ENCODE data around the gene EPHA6. TPM values are rescaled to one million over a fixed set of nuclear protein-coding genes. Genes with fewer than 3 reads are reported as not detected.

EPHA6 gene
- total RNA-seq, 1 experiment from 2014 or later = 3.2 TPM

GRCh38 chr3:97763586-97764406 is 949.4 kb downstream of the EPHA6 start:
- in situ Hi-C loops (cut with HindIII; ENCODE audit: low pct_unique_long_range_greater_than_20kb, low sequenced_read_pairs) = no loop called here
- DNase-seq (ENCODE audit: low read depth) = no peak

DNA sequence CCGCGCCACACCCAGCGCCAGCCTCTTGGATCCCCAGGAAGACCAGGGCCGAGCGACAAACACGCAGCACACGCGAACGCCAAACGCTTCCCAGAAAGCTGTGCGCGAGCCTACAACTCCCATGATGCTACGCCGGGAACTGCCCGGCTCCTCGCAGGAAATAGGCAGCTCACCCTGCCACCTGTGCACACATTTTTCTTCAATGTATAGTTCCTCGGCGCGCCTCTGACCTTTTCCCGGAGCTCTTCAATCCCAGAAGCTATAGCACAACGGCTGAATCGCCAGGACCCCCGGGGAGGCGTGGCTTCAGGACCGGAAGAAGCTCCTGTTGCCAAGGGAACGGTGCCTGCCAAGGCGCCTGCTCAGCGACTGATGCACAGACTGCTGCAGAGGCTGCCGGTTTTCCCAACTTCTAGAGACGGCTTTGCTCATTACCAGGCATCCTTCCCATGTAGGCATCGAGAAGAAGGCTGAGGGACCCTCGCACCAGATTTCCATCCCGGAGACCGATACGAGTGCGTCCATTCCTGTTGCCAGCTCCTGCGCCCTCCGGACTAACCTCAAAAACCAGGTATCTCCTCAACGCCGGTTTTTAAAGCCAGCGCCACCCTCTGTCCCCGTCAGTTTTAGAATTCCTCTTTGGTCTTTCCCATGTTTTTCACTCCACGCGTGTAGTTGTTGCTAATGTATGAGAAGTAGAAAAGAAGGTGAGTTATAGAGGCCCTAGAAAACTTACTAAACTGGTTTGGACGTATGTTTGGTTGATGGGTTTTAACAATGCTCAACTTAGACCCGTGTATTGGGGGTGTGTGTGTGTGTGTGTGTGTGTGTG is 950.2 kb downstream of the EPHA6 start, which contains the start of gene ARL6:
Gene ARL6 (plus strand): TSS at position 352 of the 832 bp plus-strand sequence. CDS start 3,350 bp downstream, outside the sequence.
- in situ Hi-C loops (cut with HindIII; ENCODE audit: low pct_unique_long_range_greater_than_20kb, low sequenced_read_pairs) = no loop called here

DNA sequence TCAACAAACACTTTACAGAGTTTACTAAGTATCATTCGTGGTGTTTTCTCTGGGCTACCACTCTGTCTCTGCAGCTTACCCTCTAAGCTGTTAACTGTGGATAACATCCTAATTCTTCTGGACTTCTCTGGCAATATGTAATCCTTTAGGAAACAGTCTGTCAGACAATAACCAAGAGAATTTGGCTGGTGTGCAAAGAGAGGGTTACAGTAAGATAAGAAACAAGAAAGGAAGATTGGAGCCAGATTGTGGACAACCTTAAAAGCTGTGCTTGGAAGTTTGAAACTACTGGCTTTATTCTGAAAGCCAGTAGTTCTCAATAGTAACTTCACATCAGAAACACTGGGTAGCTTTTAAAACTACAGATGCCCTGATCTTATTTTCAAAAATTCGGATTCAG is 950.9 kb downstream of the EPHA6 start:
- no peak for DNase-seq (ENCODE audit: low read depth)
- in situ Hi-C loops (cut with HindIII; ENCODE audit: low pct_unique_long_range_greater_than_20kb, low sequenced_read_pairs) = no loop called here

More for the DNA sequence above, 950.2 kb downstream of the EPHA6 start, which contains the start of gene ARL6:
- DNase-seq (ENCODE audit: low read depth) = peak; percentile 90

- in situ Hi-C loops (cut with HindIII; ENCODE audit: low pct_unique_long_range_greater_than_20kb, low sequenced_read_pairs) = no loop called here
- DNase-seq (ENCODE audit: low read depth) = no peak
Measured at GRCh38 chr3:97772926-97773325, 958.5 kb downstream of the EPHA6 start.

GRCh38 chr3:97778152-97778551 is 963.8 kb downstream of the EPHA6 start:
- DNase-seq (ENCODE audit: low read depth) = no peak
- in situ Hi-C loops (cut with HindIII; ENCODE audit: low pct_unique_long_range_greater_than_20kb, low sequenced_read_pairs) = no loop called here

- peak; percentile 27 for DNase-seq (ENCODE audit: low read depth)
- in situ Hi-C loops (cut with HindIII; ENCODE audit: low pct_unique_long_range_greater_than_20kb, low sequenced_read_pairs) = no loop called here
Measured at GRCh38 chr3:97793420-97794019, 979.1 kb downstream of the EPHA6 start.

DNA sequence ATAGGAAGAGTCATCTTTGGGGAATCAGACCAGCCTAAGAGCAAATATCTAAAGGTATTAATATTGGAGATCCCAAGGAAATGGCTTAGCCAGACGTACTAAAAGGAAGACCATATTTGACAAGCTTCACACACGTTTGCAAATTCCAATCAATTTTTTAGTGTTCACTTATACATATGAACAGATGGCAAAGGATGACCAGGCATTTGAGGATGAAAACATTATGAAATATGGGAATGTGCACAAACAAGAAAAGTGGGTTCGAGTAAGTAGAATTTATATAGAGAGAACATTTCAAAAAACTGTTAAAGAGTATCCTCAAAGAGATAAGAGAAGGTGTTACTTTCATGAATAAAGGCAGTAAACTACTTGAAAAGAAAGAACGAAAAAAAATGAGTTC is 981.6 kb downstream of the EPHA6 start:
- in situ Hi-C loops (cut with HindIII; ENCODE audit: low pct_unique_long_range_greater_than_20kb, low sequenced_read_pairs) = no loop called here

More for the DNA sequence above, 981.6 kb downstream of the EPHA6 start:
- no peak for DNase-seq (ENCODE audit: low read depth)

Measured in Caki2 (cell line).